MM.1S (cell line): ENCODE results near the gene DHRS7B.

ENCODE experiments used
- DNase-seq: peaks from one replicate; pipeline ENCODE4 v3.0.0-alpha.2; 2015
- H2AFZ ChIP-seq: fragments of 300-600 bp; sonication (generic); 2 replicates; pipeline ENCODE4 v1.6.0; 2016; ENCODE audit warnings: antibody characterized with exemption, low read length
- H3F3A ChIP-seq: fragments of 300-600 bp; sonication (generic); 2 replicates; pipeline ENCODE4 v1.6.1; 2016; ENCODE audit warnings: mild to moderate bottlenecking, antibody characterized with exemption, low read length, moderate library complexity, mixed read lengths; ENCODE audit not compliant: insufficient read depth
- H3K27ac ChIP-seq: fragments of 300-600 bp; sonication (generic); 2 replicates; pipeline ENCODE4 v1.5.1; 2016; ENCODE audit warnings: mild to moderate bottlenecking, low read length
- H3K27me3 ChIP-seq: fragments of 300-600 bp; sonication (generic); replicated peaks from 2 replicates; pipeline ENCODE4 v1.6.0; 2016; ENCODE audit warnings: low read length; ENCODE audit not compliant: insufficient read depth
- H3K36me3 ChIP-seq: fragments of 300-600 bp; sonication (generic); replicated peaks from 2 replicates; pipeline ENCODE4 v1.6.1; 2016; ENCODE audit warnings: mild to moderate bottlenecking, low read length, mixed read lengths; ENCODE audit not compliant: insufficient read depth
- H3K4me1 ChIP-seq: fragments of 300-600 bp; sonication (generic); 2 replicates; pipeline ENCODE4 v1.6.1; 2016; ENCODE audit warnings: low read length, mixed read lengths
- H3K4me2 ChIP-seq: fragments of 300-600 bp; sonication (generic); 2 replicates; pipeline ENCODE4 v1.6.0; 2016; ENCODE audit warnings: low read depth, low read length
- H3K4me3 ChIP-seq: fragments of 300-600 bp; sonication (generic); 2 replicates; pipeline ENCODE4 v1.5.1; 2016; ENCODE audit warnings: low read length, mixed read lengths
- H3K79me2 ChIP-seq: fragments of 300-600 bp; sonication (generic); 2 replicates; pipeline ENCODE4 v1.6.1; 2016; ENCODE audit warnings: mixed run types, low read length, mixed read lengths
- H3K9ac ChIP-seq: fragments of 300-600 bp; sonication (generic); 2 replicates; pipeline ENCODE4 v1.6.1; 2016; ENCODE audit warnings: low read length, mixed read lengths
- H3K9me2 ChIP-seq: fragments of 300-600 bp; sonication (generic); replicated peaks from 2 replicates; pipeline ENCODE4 v1.6.1; 2016; ENCODE audit warnings: mild to moderate bottlenecking, low read length, mixed read lengths; ENCODE audit not compliant: insufficient read depth
- H3K9me3 ChIP-seq: fragments of 300-600 bp; sonication (generic); replicated peaks from 2 replicates; pipeline ENCODE4 v1.6.1; 2016; ENCODE audit warnings: mild to moderate bottlenecking, low read length, mixed read lengths; ENCODE audit not compliant: insufficient read depth
- H4K20me1 ChIP-seq: fragments of 300-600 bp; sonication (generic); 2 replicates; pipeline ENCODE4 v1.6.1; 2016; ENCODE audit warnings: mild to moderate bottlenecking, low read length, moderate library complexity, mixed read lengths; ENCODE audit not compliant: insufficient read depth
- EZH2 ChIP-seq: fragments of 300-600 bp; sonication (generic); optimal IDR thresholded peaks from 2 replicates; pipeline ENCODE3; 2017; ENCODE audit warnings: low read depth, mild to moderate bottlenecking, antibody characterized with exemption, low read length, mixed read lengths
- EZH2phosphoT487 ChIP-seq: fragments of 300-600 bp; sonication (generic); IDR thresholded peaks from 2 replicates; pipeline ENCODE4 v1.6.1; 2018; ENCODE audit warnings: antibody characterized with exemption, low read length
- TF ChIP-seq, protein P1 (sequence below): fragments of 300-600 bp; sonication (generic); IDR thresholded peaks from 2 replicates; pipeline ENCODE4 v1.5.1; 2016; ENCODE audit warnings: antibody characterized with exemption, low read length, mixed read lengths

Gene DHRS7B

DNA sequence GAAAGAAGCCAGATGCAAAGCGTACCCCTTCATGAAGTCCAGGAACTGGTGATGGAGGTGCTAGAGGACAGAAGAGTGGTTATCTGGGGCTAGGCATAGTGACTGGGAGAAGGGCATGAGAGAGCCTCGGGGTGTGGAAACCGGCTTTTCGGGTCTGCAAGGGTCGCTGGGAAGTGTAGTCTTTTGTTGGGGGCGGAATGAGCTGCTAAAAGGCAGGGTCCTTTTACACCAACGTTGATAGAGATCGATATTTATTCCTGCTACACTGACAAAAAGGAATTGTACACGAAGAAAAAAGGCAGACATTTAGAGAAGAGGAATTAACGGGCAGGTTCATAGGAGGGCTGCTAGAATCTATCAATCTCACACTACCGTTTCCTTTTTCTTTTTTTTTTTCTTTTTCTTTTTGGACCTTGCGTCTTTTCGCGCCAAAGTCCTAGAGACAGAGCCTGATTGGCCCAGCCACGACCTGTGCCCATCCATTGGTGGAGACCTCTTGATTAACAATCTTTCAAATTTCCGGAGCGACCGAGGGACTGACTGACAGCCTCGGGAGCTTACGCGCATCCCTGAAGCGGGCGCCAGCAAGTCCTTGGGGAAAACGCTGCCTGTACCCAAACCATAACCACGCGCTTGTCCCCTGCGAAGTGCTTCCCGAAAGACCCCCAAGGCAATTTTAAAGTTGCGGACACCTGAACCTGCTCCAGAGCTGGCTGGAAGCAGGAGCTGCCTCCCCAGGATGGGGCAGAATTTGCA, 27.7 kb upstream of the DHRS7B start:
- Histone ChIP-seq H3K36me3 (no peaks in the 10 kb centered on the region), H3K9me2 (no peaks in the 10 kb centered on the region), H2AFZ (peak overlapping the region; percentile 96), H3K4me3 (peak overlapping the region; percentile 87), H3K27ac (peak overlapping the region; percentile 69; the same call in 1 of the 2 replicates), H3K9me3 (no peaks in the 10 kb centered on the region), H3F3A (peaks cover 4% of the 10 kb centered on the region; the same call in 1 of the 2 replicates), H4K20me1 (no peaks in the 10 kb centered on the region), H3K79me2 (no peaks in the 10 kb centered on the region), H3K9ac (peak overlapping the region; percentile 86), H3K4me1 (no peaks in the 10 kb centered on the region), H3K4me2 (peak overlapping the region; percentile 78), H3K27me3 (no peaks in the 10 kb centered on the region)
- peak; percentile 94 for DNase-seq
- no peak for TF ChIP-seq EZH2
- TF ChIP-seq EZH2phosphoT487, result no peak
- TF ChIP-seq, protein P1, sequence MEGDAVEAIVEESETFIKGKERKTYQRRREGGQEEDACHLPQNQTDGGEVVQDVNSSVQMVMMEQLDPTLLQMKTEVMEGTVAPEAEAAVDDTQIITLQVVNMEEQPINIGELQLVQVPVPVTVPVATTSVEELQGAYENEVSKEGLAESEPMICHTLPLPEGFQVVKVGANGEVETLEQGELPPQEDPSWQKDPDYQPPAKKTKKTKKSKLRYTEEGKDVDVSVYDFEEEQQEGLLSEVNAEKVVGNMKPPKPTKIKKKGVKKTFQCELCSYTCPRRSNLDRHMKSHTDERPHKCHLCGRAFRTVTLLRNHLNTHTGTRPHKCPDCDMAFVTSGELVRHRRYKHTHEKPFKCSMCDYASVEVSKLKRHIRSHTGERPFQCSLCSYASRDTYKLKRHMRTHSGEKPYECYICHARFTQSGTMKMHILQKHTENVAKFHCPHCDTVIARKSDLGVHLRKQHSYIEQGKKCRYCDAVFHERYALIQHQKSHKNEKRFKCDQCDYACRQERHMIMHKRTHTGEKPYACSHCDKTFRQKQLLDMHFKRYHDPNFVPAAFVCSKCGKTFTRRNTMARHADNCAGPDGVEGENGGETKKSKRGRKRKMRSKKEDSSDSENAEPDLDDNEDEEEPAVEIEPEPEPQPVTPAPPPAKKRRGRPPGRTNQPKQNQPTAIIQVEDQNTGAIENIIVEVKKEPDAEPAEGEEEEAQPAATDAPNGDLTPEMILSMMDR, result no peak

DNA sequence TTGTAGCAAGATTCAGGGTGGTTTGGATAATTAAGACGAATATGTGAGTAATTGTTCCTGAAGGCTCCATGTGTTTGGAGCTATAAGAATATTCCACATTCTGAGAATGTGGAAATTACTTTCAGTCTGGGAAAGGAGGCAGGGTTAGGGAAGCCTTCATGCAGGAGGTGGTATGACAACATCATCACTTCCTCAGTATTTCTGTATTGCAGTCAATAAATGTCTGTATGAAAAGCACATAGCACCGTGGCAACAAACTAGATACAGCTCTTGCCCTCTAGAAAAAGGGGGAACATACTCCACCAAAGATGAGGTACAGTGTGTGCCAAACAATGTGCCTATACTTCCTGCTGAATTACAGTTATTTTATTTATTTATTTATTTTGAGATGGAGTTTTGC, 26.1 kb upstream of the DHRS7B start:
- Histone ChIP-seq H3K36me3 (no peaks in the 10 kb centered on the region), H3K79me2 (no peaks in the 10 kb centered on the region), H3K27ac (no peak overlapping the region), H3K9me3 (no peaks in the 10 kb centered on the region), H3K27me3 (no peaks in the 10 kb centered on the region), H4K20me1 (no peaks in the 10 kb centered on the region), H3K9me2 (no peaks in the 10 kb centered on the region), H2AFZ (no peak overlapping the region), H3K4me1 (no peaks in the 10 kb centered on the region), H3K9ac (no peak overlapping the region), H3F3A (peaks cover 4% of the 10 kb centered on the region; the same call in 1 of the 2 replicates), H3K4me2 (no peak overlapping the region), H3K4me3 (no peak overlapping the region)
- TF ChIP-seq, protein P1, result no peak
- TF ChIP-seq EZH2phosphoT487 (no peak), EZH2 (no peak)
- DNase-seq, result no peak

DNA sequence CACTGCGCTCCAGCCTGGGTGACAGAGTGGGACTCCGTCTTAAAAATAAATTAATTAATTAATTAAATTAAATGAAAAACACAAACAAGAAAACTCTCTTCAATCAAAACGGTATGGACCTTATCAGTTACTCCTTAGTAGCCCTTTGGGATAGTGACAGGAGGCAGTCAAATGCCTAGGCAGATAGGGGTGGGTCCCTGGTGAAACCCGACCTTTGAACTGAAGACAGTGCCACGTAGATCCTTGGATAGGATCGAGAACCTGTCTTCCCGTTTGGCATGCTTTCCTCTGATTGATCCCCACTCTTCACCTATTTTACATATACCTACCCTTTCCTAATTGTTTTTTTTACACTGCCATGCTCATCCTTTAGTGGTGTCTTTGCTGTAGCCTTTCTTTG, 22.2 kb upstream of the DHRS7B start:
- Histone ChIP-seq H3K4me3 (no peak overlapping the region), H3K27ac (no peak overlapping the region), H3K4me2 (no peak overlapping the region), H3K36me3 (no peaks in the 10 kb centered on the region), H3K9me2 (no peaks in the 10 kb centered on the region), H2AFZ (no peak overlapping the region), H3F3A (peaks cover 2% of the 10 kb centered on the region; the same call in 1 of the 2 replicates), H3K27me3 (no peaks in the 10 kb centered on the region), H3K79me2 (no peaks in the 10 kb centered on the region), H3K4me1 (no peaks in the 10 kb centered on the region), H3K9ac (no peak overlapping the region), H4K20me1 (no peaks in the 10 kb centered on the region), H3K9me3 (no peaks in the 10 kb centered on the region)
- TF ChIP-seq, protein P1, result no peak
- no peak for DNase-seq
